Activated CD8-positive, alpha-beta T cell treated with anti-CD3 and anti-CD28 coated beads, Interleukin-2, amount 10 ng/mL, durations not matched to agents 7 days and 5 days (primary cell): ENCODE results near the gene ACIN1. TPM values are rescaled to one million over a fixed set of nuclear protein-coding genes. Genes with fewer than 3 reads are reported as not detected.

ENCODE experiments used
- ATAC-seq: fragments of 150-1000 bp; cut with Tn5 transposase; one replicate; pipeline ENCODE4 v1.10.0; 2021; ENCODE audit warnings: moderate library complexity
- CTCF ChIA-PET: fragments of 350-600 bp; sonication (Branson Sonifier 250); formaldehyde crosslinking; loops from one replicate; lab custom pipeline; 2021; ENCODE audit warnings: antibody characterized with exemption; lab: Charles Lee
- POLR2A ChIA-PET: fragments of 350-600 bp; sonication (Branson Sonifier 250); formaldehyde crosslinking; loops from one replicate; lab custom pipeline; 2021; ENCODE audit warnings: antibody characterized with exemption; lab: Charles Lee
- DNase-seq: peaks from one replicate; pipeline ENCODE4 v3.0.0-alpha.2; 2020
- H3K27ac Mint-ChIP-seq: one replicate; pipeline ENCODE4 v1.8.0; 2021; ENCODE audit warnings: mild to moderate bottlenecking, mixed read lengths
- H3K27me3 Mint-ChIP-seq: one replicate; pipeline ENCODE4 v1.8.0; 2021; ENCODE audit warnings: low read depth, mixed read lengths
- H3K36me3 Mint-ChIP-seq: one replicate; pipeline ENCODE4 v1.8.0; 2021; ENCODE audit warnings: low read depth, mixed read lengths
- H3K4me1 Mint-ChIP-seq: one replicate; pipeline ENCODE4 v1.8.0; 2021; ENCODE audit warnings: low read depth, mixed read lengths
- H3K4me3 Mint-ChIP-seq: one replicate; pipeline ENCODE4 v1.8.0; 2021; ENCODE audit warnings: mild to moderate bottlenecking, mixed read lengths
- H3K9me3 Mint-ChIP-seq: one replicate; pipeline ENCODE4 v1.8.0; 2022; ENCODE audit warnings: mixed read lengths; ENCODE audit not compliant: insufficient read depth
- total RNA-seq, 2 experiments: library from RNA; stranded (reverse); gene quantifications; one replicate each; pipeline ENCODE4 v1.2.3, GENCODE V29; 2021

ACIN1 gene
- 100 to 1,000 TPM; 161 to 177 TPM for total RNA-seq

DNA sequence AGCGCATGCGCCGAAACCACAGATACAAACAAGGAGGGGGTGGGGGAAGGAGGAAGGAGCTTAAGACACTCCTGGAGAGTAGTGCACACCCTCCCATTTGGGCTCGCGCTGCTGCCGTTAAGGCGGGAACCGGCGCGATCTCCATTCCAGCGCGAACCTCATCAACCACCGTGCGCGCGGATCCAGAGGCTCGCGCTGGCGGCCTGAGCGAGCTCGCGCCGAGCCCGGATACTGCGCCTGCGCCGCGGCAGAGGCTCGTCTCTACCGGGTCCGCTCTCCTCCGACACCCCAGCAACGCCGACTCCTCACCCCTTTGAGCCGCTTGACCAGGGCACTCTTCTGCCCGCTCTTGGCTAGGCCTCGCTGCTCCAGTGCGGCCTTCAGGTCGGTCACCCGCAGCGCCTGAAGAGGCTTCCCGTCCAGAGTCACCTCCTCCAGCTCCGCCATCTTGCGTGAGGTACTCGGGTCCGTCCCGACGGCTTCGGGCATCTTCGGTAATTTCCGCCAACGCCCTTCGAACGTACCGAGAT is at the start of gene ACIN1:
Gene ACIN1, minus strand, starts transcription at position 471 of the 530 bp plus-strand sequence. Its CDS starts 24 bp downstream, at position 447.
- Mint-ChIP-seq H3K36me3 (peaks cover 52% of the 10 kb centered on the region), H3K27me3 (no peaks in the 10 kb centered on the region), H3K4me3 (no peak within 1 kb of the TSS), H3K4me1 (peaks cover 33% of the 10 kb centered on the region), H3K9me3 (no peaks in the 10 kb centered on the region), H3K27ac (no peak within 1 kb of the TSS)
- DNase-seq (peak; percentile 86), ATAC-seq (peak; percentile 58)
- ChIA-PET CTCF (interaction anchor here (0.7 to 5.2 kb wide), 27 partner anchors 10 to 525 kb away, joined by 3 to 96 read pairs (median 5); partner anchors contain the start of genes AJUBA, CDH24, CEBPE and HAUS4), POLR2A (interaction anchor here (0.6 to 3.0 kb wide), 21 partner anchors 14 to 1101 kb away, joined by 3 to 28 read pairs (median 5); partner anchors contain the start of genes CEBPE, HAUS4, IRF9 and PABPN1)

- peaks cover 3% of the 10 kb centered on the region for H3K27me3 Mint-ChIP-seq
- H3K27ac Mint-ChIP-seq: no peak overlapping the region
- DNase-seq (no peak), ATAC-seq (no peak)
- no peaks in the 10 kb centered on the region for H3K9me3 Mint-ChIP-seq
- no peaks in the 10 kb centered on the region for H3K4me1 Mint-ChIP-seq
- CTCF ChIA-PET: interaction anchor here (6.2 kb wide), 1 partner anchor 23 kb away, joined by 28 read pairs; no protein-coding TSS in a partner anchor
- no peak overlapping the region for H3K4me3 Mint-ChIP-seq
- no peaks in the 10 kb centered on the region for H3K36me3 Mint-ChIP-seq
- POLR2A ChIA-PET: no interaction called here
These were observed 49.0 kb upstream of the ACIN1 start for GRCh38 chr14:23143911-23144310.

GRCh38 chr14:23142826-23143225 is 47.9 kb upstream of the ACIN1 start:
- H3K27me3 Mint-ChIP-seq: peaks cover 3% of the 10 kb centered on the region
- ATAC-seq (no peak), DNase-seq (no peak)
- ChIA-PET POLR2A (no interaction called here), CTCF (interaction anchor here (6.2 kb wide), 1 partner anchor 22 kb away, joined by 28 read pairs; no protein-coding TSS in a partner anchor)
- H3K4me1 Mint-ChIP-seq: no peaks in the 10 kb centered on the region
- H3K36me3 Mint-ChIP-seq: no peaks in the 10 kb centered on the region
- H3K9me3 Mint-ChIP-seq: no peaks in the 10 kb centered on the region
- no peak overlapping the region for H3K4me3 Mint-ChIP-seq
- no peak overlapping the region for H3K27ac Mint-ChIP-seq

DNA sequence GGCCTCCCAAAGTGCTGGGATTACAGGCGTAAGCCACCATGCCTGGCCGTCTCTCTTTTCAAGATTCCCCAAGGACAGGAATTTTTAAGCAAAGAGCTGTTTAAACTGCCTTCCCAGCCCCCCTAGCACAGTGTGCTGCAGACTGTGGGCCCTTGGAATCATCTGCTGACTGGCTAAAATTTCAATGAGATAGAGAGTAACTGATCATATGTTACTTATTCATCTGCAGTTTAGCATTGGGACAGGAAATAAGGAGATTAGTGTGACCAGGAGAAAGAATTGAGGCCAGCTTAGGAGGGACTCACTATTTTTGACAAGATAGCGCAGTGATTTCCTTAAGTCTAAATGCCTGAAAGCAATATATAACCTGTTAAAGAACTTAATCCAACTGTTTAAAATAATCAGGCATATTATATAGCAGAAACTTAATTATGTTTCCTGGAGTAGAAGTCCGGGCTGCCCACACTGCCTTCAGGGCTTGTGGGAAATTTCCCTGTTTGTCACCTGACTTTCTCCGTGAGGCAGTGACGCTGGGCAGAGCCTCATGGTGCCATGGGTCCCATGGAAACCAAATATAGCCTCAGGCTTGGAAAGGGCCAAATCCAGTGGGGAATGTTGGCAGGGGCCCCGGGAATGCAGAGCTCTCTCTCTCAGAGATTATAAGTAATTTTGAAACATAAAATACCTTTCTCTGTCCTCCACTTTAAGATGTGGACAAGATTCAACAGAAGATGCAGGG is 46.9 kb upstream of the ACIN1 start:
- H3K4me3 Mint-ChIP-seq: no peak overlapping the region
- CTCF ChIA-PET: interaction anchor here (6.2 kb wide), 1 partner anchor 21 kb away, joined by 28 read pairs; no protein-coding TSS in a partner anchor
- H3K36me3 Mint-ChIP-seq: no peaks in the 10 kb centered on the region
- H3K4me1 Mint-ChIP-seq: no peaks in the 10 kb centered on the region
- ATAC-seq (no peak), DNase-seq (no peak)
- H3K27ac Mint-ChIP-seq: no peak overlapping the region
- no peaks in the 10 kb centered on the region for H3K9me3 Mint-ChIP-seq
- POLR2A ChIA-PET: interaction anchor here (0.7 kb wide), 1 partner anchor 12 kb away, joined by 3 read pairs; no protein-coding TSS in a partner anchor
- peaks cover 3% of the 10 kb centered on the region for H3K27me3 Mint-ChIP-seq

DNA sequence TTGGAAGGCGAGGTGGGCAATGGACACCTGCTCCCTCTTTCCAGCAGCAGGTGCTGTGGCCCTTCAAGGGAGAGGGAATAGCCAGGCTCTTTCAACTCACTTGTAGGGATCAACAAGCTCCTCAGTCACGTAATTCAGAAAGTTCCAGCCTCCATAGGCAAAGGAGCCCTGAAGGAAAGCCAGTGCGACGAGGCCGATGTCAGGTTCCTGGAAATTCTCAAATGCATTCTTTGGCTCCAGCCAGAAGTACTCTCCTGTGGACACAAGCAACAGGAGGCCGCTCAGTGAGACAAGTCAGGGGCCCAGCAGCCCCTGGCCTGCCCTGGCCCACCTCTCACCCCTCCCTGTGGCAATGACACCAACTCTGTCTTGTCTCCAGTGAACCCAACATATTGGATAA is 45.4 kb upstream of the ACIN1 start:
- H3K4me3 Mint-ChIP-seq: no peak overlapping the region
- CTCF ChIA-PET: interaction anchor here (6.2 kb wide), 1 partner anchor 19 kb away, joined by 28 read pairs; no protein-coding TSS in a partner anchor
- no peaks in the 10 kb centered on the region for H3K36me3 Mint-ChIP-seq
- no peaks in the 10 kb centered on the region for H3K4me1 Mint-ChIP-seq
- ATAC-seq (no peak), DNase-seq (no peak)
- peaks cover 2% of the 10 kb centered on the region for H3K27me3 Mint-ChIP-seq
- POLR2A ChIA-PET: no interaction called here
- H3K27ac Mint-ChIP-seq: no peak overlapping the region
- no peaks in the 10 kb centered on the region for H3K9me3 Mint-ChIP-seq

DNA sequence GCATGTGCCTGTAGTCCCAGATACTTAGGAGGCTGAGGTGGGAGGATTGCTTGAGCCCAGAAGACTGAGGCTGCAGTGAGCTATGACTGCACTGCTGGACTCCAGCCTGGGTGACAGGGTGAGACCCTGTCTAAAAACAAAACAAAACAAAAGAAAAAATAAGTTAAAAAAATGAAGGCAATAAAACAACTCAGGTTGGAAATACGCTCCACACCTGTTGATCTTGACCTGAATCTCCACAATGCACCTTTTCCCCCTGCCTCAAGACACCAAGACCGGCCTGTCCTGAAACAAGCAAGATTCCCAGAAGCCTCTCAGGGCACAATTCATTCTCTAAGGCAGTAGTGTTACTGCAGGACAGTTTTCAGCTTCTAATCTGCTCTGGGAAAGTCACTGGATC is 44.9 kb upstream of the ACIN1 start:
- DNase-seq (no peak), ATAC-seq (no peak)
- H3K4me3 Mint-ChIP-seq: no peak overlapping the region
- H3K9me3 Mint-ChIP-seq: no peaks in the 10 kb centered on the region
- ChIA-PET CTCF (interaction anchor here (6.2 kb wide), 1 partner anchor 19 kb away, joined by 28 read pairs; no protein-coding TSS in a partner anchor), POLR2A (no interaction called here)
- H3K4me1 Mint-ChIP-seq: no peaks in the 10 kb centered on the region
- H3K27me3 Mint-ChIP-seq: peaks cover 2% of the 10 kb centered on the region
- H3K27ac Mint-ChIP-seq: no peak overlapping the region
- H3K36me3 Mint-ChIP-seq: no peaks in the 10 kb centered on the region

DNA sequence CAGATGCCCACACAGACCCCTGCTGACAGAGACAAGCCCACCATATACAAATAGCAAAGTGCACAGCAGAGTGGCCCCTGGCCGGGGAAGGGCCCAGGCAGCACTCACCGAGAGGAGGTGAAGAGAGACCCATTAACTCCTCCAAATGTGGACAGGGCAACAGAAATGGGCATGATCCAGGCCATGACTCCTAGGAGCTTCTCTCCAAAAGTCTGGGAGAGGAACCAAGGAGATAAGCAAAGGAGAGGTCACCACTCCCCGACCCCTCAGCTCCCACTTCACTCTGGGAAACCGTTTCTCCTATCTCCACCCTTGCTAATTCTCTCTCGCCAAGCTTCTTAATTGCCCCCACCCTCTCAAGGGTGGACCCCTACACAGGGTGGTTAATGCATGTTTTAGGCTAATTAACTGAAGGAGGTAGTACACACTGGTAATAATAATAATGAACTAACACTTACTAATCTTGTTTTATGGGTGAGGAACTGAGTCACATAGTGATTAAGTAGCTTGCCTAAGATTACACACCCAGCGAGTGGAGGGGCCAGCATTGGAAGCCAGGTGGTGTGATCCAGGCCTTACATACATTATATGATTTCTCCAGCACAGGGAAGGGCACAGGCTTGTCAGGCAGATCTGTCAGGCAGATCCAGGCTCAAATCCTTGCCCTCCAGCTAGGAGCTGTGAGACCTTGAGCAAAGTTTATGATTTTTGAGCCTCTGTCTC is 43.0 kb upstream of the ACIN1 start:
- CTCF ChIA-PET: no interaction called here
- Mint-ChIP-seq H3K4me3 (no peak overlapping the region), H3K27me3 (peaks cover 2% of the 10 kb centered on the region), H3K4me1 (no peaks in the 10 kb centered on the region), H3K27ac (no peak overlapping the region), H3K9me3 (no peaks in the 10 kb centered on the region), H3K36me3 (no peaks in the 10 kb centered on the region)
- DNase-seq (no peak), ATAC-seq (no peak)
- POLR2A ChIA-PET: no interaction called here

GRCh38 chr14:23137192-23137812 is 42.4 kb upstream of the ACIN1 start:
- DNase-seq: no peak
- Mint-ChIP-seq H3K4me1 (no peaks in the 10 kb centered on the region), H3K4me3 (no peak overlapping the region), H3K36me3 (no peaks in the 10 kb centered on the region), H3K27ac (no peak overlapping the region), H3K27me3 (peaks cover 2% of the 10 kb centered on the region), H3K9me3 (no peaks in the 10 kb centered on the region)
- no peak for ATAC-seq
- ChIA-PET POLR2A (no interaction called here), CTCF (no interaction called here)

GRCh38 chr14:23136566-23137133 is 41.7 kb upstream of the ACIN1 start:
- ATAC-seq: no peak
- Mint-ChIP-seq H3K9me3 (no peaks in the 10 kb centered on the region), H3K36me3 (no peaks in the 10 kb centered on the region), H3K4me3 (no peak overlapping the region), H3K4me1 (no peaks in the 10 kb centered on the region), H3K27me3 (peaks cover under 1% of the 10 kb centered on the region), H3K27ac (no peak overlapping the region)
- DNase-seq: no peak
- CTCF ChIA-PET: no interaction called here
- POLR2A ChIA-PET: no interaction called here

GRCh38 chr14:23132970-23133369 is 38.0 kb upstream of the ACIN1 start:
- Mint-ChIP-seq H3K4me3 (no peak overlapping the region), H3K9me3 (no peaks in the 10 kb centered on the region), H3K4me1 (peaks cover 4% of the 10 kb centered on the region), H3K27me3 (no peaks in the 10 kb centered on the region), H3K27ac (no peak overlapping the region), H3K36me3 (no peaks in the 10 kb centered on the region)
- ATAC-seq: no peak
- DNase-seq: no peak
- ChIA-PET CTCF (no interaction called here), POLR2A (no interaction called here)

DNA sequence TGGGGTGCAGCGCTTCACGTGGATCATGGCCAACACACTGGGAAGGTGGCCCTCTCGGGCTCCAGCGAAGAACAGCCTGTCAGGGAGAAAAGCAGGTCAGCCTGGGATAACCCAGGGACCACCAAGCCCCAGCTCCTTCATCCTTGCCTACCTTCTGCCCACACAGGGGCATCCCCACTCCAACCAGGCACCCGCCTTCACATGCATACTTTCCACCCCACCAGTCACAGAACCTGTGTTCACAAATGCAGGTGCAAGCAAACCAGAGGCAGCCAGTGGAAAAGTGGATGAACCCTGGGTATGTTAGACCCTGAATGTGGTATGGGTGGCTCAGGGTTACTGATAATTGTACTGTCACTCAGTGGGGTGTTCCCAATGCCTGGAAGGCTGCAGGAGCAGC is 36.5 kb upstream of the ACIN1 start:
- Mint-ChIP-seq H3K4me3 (no peak overlapping the region), H3K27me3 (no peaks in the 10 kb centered on the region), H3K27ac (no peak overlapping the region), H3K9me3 (no peaks in the 10 kb centered on the region), H3K4me1 (peaks cover 7% of the 10 kb centered on the region), H3K36me3 (no peaks in the 10 kb centered on the region)
- CTCF ChIA-PET: interaction anchor here (4.9 kb wide), 1 partner anchor 11 kb away, joined by 41 read pairs; no protein-coding TSS in a partner anchor
- ATAC-seq (no peak), DNase-seq (no peak)
- POLR2A ChIA-PET: no interaction called here
